ENCODE measurements around the gene PCLO. TPM values are rescaled to one million over a fixed set of nuclear protein-coding genes. Genes with fewer than 3 reads are reported as not detected.

PCLO gene
- total and polyA plus RNA-seq, 4 donors, result 0.04 to 1.1 (median 0.48) TPM

- DNase-seq (ENCODE audit: low spot score), result no peak
- WGBS, result 67% methylated on average over 3 of the region's 3 CpGs
- Histone ChIP-seq H3K4me3 (ENCODE audit: low read depth in 1 of 3, low read length in 3 of 3) (no peak overlapping the region), H3K27ac (ENCODE audit: low read depth in 1 of 2, low read length in 2 of 2) (no peak overlapping the region), H3K4me1 (ENCODE audit: control insufficient read depth in 4 of 4, insufficient read depth in 4 of 4, low read length in 3 of 4) (no peaks in the 10 kb centered on the region), H3K36me3 (ENCODE audit: control insufficient read depth in 4 of 4, insufficient read depth in 3 of 4, low read depth in 1 of 4, low read length in 3 of 4) (no peaks in the 10 kb centered on the region), H3K9me3 (ENCODE audit: control insufficient read depth in 4 of 4, low read length in 3 of 4) (no peaks in the 10 kb centered on the region), H3K27me3 (ENCODE audit: control insufficient read depth in 4 of 4, insufficient read depth in 4 of 4, low read length in 3 of 4) (no peaks in the 10 kb centered on the region), H3K9ac (ENCODE audit: low read depth in 1 of 2, low read length in 2 of 2) (no peak overlapping the region)
- TF ChIP-seq ZBTB33 (IDR thresholded peaks at IDR 0.05) (no peak), RAD21 (IDR thresholded peaks at IDR 0.05) (no peak), ATF3 (IDR thresholded peaks at IDR 0.05) (no peak), SP1 (IDR thresholded peaks at IDR 0.05) (no peak), YY1 (IDR thresholded peaks at IDR 0.05) (no peak), CTCF (IDR thresholded peaks at IDR 0.05; ENCODE audit: low read depth, low read length, missing input control) (no peak), REST (IDR thresholded peaks at IDR 0.05) (no peak), TAF1 (conservative IDR thresholded peaks at IDR 0.05) (no peak), RXRA (IDR thresholded peaks at IDR 0.05) (no peak), FOXA1 (IDR thresholded peaks at IDR 0.05) (no peak), HNF4A (conservative IDR thresholded peaks at IDR 0.05) (no peak), EGR1 (IDR thresholded peaks at IDR 0.05; ENCODE audit: low read depth in 2 of 2) (no peak), FOXA2 (IDR thresholded peaks at IDR 0.05) (no peak), JUND (IDR thresholded peaks at IDR 0.05) (no peak), NR2F2 (IDR thresholded peaks at IDR 0.05) (no peak), HNF4G (IDR thresholded peaks at IDR 0.05) (no peak), GABPA (IDR thresholded peaks at IDR 0.05 in 1 of 2, conservative IDR thresholded peaks at IDR 0.05 in 1 of 2) (no peak), MAX (IDR thresholded peaks at IDR 0.05) (no peak)
Measured at GRCh38 chr7:82945480-82945879, 217.2 kb downstream of the PCLO start.

All from liver (tissue), 9 donors.